Measurements from ENCODE around the gene SRSF1.

- TF ChIP-seq CTCF (IDR thresholded peaks at IDR 0.05; ENCODE audit: low read depth, low read length) (no peak), EZH2phosphoT487 (IDR thresholded peaks at IDR 0.05; ENCODE audit: low read depth) (no peak)
These were observed 43.9 kb downstream of the SRSF1 start for GRCh38 chr17:57963149-57963511.
